Osteocyte (in vitro differentiated cells): Measurements from ENCODE around the gene IL20RB. TPM values are rescaled to one million over a fixed set of nuclear protein-coding genes. Genes with fewer than 3 reads are reported as not detected.
"Not testable (repeated sequence)": the region's sequence is repeated elsewhere in the genome, so short reads cannot be mapped to it uniquely, and the experiment has no call there.

ENCODE experiments used
- DNase-seq: peaks from one replicate; pipeline ENCODE4 v3.0.0; 2021; ENCODE audit warnings: mixed read lengths; ENCODE audit not compliant: unreplicated experiment; ENCODE audit errors: extremely low spot score
- H3K27ac Mint-ChIP-seq: one replicate; pipeline ENCODE4 v1.8.0; 2021; ENCODE audit warnings: mild to moderate bottlenecking, mixed read lengths; ENCODE audit not compliant: unreplicated experiment
- H3K27me3 Mint-ChIP-seq: one replicate; pipeline ENCODE4 v1.8.0; 2021; ENCODE audit warnings: mixed read lengths; ENCODE audit not compliant: unreplicated experiment
- H3K36me3 Mint-ChIP-seq: one replicate; pipeline ENCODE4 v1.8.0; 2021; ENCODE audit warnings: mixed read lengths; ENCODE audit not compliant: unreplicated experiment
- H3K4me1 Mint-ChIP-seq: one replicate; pipeline ENCODE4 v1.8.0; 2021; ENCODE audit warnings: mixed read lengths; ENCODE audit not compliant: unreplicated experiment
- H3K4me3 Mint-ChIP-seq: one replicate; pipeline ENCODE4 v1.8.0; 2021; ENCODE audit warnings: mild to moderate bottlenecking, moderate library complexity, mixed read lengths; ENCODE audit not compliant: unreplicated experiment
- H3K9me3 Mint-ChIP-seq: one replicate; pipeline ENCODE4 v1.8.0; 2021; ENCODE audit warnings: mixed read lengths; ENCODE audit not compliant: unreplicated experiment
- CTCF ChIP-seq: fragments of 200-600 bp; sonication (generic); IDR thresholded peaks from 2 replicates; pipeline ENCODE4 v1.5.0; 2021; ENCODE audit warnings: antibody characterized with exemption, mild to moderate bottlenecking, moderate library complexity
- total RNA-seq: library from RNA; stranded (reverse); gene quantifications from 2 replicates; pipeline ENCODE4 v1.2.1, GENCODE V29; 2021

IL20RB gene
- total RNA-seq, 1 donor from 2014 or later: not detected

- Mint-ChIP-seq H3K9me3 (no peaks in the 10 kb centered on the region), H3K27ac (peak overlapping the region; percentile 61), H3K4me1 (peaks cover 23% of the 10 kb centered on the region), H3K4me3 (no peak overlapping the region), H3K27me3 (no peaks in the 10 kb centered on the region), H3K36me3 (no peaks in the 10 kb centered on the region)
- TF ChIP-seq CTCF: no peak
- DNase-seq: no peak
Observed at GRCh38 chr3:137012097-137012501, 54.3 kb downstream of the IL20RB start.

GRCh38 chr3:137013951-137014688, 56.3 kb downstream of the IL20RB start:
- Mint-ChIP-seq H3K4me1 (peaks cover 23% of the 10 kb centered on the region), H3K36me3 (no peaks in the 10 kb centered on the region), H3K4me3 (peak overlapping the region; percentile 72), H3K27me3 (no peaks in the 10 kb centered on the region), H3K27ac (peak overlapping the region; percentile 62), H3K9me3 (no peaks in the 10 kb centered on the region)
- peak; percentile 93 for TF ChIP-seq CTCF
- DNase-seq: peak; percentile 95

- not testable (repeated sequence) for H3K27me3 Mint-ChIP-seq, DNase-seq, H3K4me3 Mint-ChIP-seq, H3K9me3 Mint-ChIP-seq, H3K36me3 Mint-ChIP-seq, H3K27ac Mint-ChIP-seq
- peaks cover 15% of the 10 kb centered on the region for H3K4me1 Mint-ChIP-seq
Observed at GRCh38 chr3:137017316-137017715, 59.5 kb downstream of the IL20RB start.

- DNase-seq: no peak
- Mint-ChIP-seq H3K36me3 (no peaks in the 10 kb centered on the region), H3K9me3 (no peaks in the 10 kb centered on the region), H3K27ac (no peak overlapping the region), H3K4me3 (no peak overlapping the region), H3K4me1 (no peaks in the 10 kb centered on the region), H3K27me3 (peaks cover 7% of the 10 kb centered on the region)
- TF ChIP-seq CTCF: no peak
Observed at GRCh38 chr3:137020315-137020714, 62.5 kb downstream of the IL20RB start.

GRCh38 chr3:137020888-137021287, 63.1 kb downstream of the IL20RB start:
- no peaks in the 10 kb centered on the region for H3K4me1 Mint-ChIP-seq
- no peak overlapping the region for H3K27ac Mint-ChIP-seq
- TF ChIP-seq CTCF: no peak
- H3K27me3 Mint-ChIP-seq: peaks cover 7% of the 10 kb centered on the region
- H3K36me3 Mint-ChIP-seq: no peaks in the 10 kb centered on the region
- no peaks in the 10 kb centered on the region for H3K9me3 Mint-ChIP-seq
- H3K4me3 Mint-ChIP-seq: no peak overlapping the region
- no peak for DNase-seq
